Type B pancreatic cell (in vitro differentiated cells): ENCODE data around the gene ERC1. TPM values are rescaled to one million over a fixed set of nuclear protein-coding genes. Genes with fewer than 3 reads are reported as not detected.

Source experiments
- DNase-seq: peaks from one replicate; pipeline ENCODE4 v3.0.0; 2021; ENCODE audit warnings: mixed read lengths; ENCODE audit not compliant: unreplicated experiment; ENCODE audit errors: extremely low spot score
- H3K27ac Mint-ChIP-seq: 2 replicates; pipeline ENCODE4 v1.8.0; 2021; ENCODE audit warnings: mild to moderate bottlenecking, mixed read lengths
- H3K27me3 Mint-ChIP-seq: 2 replicates; pipeline ENCODE4 v1.8.0; 2021; ENCODE audit warnings: mixed read lengths
- H3K36me3 Mint-ChIP-seq: 2 replicates; pipeline ENCODE4 v1.8.0; 2021; ENCODE audit warnings: mixed read lengths
- H3K4me1 Mint-ChIP-seq: one replicate; pipeline ENCODE4 v1.8.0; 2021; ENCODE audit warnings: mixed read lengths; ENCODE audit not compliant: unreplicated experiment
- H3K4me3 Mint-ChIP-seq: 2 replicates; pipeline ENCODE4 v1.8.0; 2021; ENCODE audit warnings: mild to moderate bottlenecking, mixed read lengths
- H3K9me3 Mint-ChIP-seq: 2 replicates; pipeline ENCODE4 v1.8.0; 2021; ENCODE audit warnings: mixed read lengths
- total RNA-seq: library from RNA; stranded (reverse); gene quantifications from 2 replicates; pipeline ENCODE4 v1.2.1, GENCODE V29; 2021; ENCODE audit warnings: low replicate concordance
- TF ChIP-seq, protein P1 (sequence below): fragments of 200-600 bp; sonication (generic); conservative IDR thresholded peaks from 2 replicates; pipeline ENCODE4 v1.5.0; 2021; ENCODE audit warnings: antibody characterized with exemption, mild to moderate bottlenecking

Gene ERC1
- total RNA-seq, 1 donor from 2014 or later = 62.8 TPM

DNA sequence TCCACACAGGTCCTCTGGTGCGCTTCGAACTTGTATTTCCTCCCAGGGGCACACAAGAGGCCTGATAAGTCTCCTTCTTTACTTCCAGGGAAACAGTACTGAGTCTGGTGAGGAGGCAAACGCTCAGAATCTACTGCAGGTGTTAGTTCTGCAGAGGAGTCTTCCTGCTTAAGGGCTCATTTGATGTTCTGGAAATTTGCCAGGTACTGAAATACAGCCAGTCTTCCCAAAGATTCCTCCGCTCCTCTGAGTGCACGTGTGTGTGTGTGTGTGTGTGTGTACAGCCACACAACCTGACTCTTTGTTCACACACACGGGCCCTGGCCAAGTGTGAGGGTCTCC, 511.3 kb downstream of the ERC1 start:
- H3K4me1 Mint-ChIP-seq = no peaks in the 10 kb centered on the region
- TF ChIP-seq, protein P1, sequence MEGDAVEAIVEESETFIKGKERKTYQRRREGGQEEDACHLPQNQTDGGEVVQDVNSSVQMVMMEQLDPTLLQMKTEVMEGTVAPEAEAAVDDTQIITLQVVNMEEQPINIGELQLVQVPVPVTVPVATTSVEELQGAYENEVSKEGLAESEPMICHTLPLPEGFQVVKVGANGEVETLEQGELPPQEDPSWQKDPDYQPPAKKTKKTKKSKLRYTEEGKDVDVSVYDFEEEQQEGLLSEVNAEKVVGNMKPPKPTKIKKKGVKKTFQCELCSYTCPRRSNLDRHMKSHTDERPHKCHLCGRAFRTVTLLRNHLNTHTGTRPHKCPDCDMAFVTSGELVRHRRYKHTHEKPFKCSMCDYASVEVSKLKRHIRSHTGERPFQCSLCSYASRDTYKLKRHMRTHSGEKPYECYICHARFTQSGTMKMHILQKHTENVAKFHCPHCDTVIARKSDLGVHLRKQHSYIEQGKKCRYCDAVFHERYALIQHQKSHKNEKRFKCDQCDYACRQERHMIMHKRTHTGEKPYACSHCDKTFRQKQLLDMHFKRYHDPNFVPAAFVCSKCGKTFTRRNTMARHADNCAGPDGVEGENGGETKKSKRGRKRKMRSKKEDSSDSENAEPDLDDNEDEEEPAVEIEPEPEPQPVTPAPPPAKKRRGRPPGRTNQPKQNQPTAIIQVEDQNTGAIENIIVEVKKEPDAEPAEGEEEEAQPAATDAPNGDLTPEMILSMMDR = no peak
- H3K36me3 Mint-ChIP-seq = peaks cover 8% of the 10 kb centered on the region
- no peak for DNase-seq
- no peak overlapping the region for H3K27ac Mint-ChIP-seq
- H3K4me3 Mint-ChIP-seq = no peak overlapping the region
- no peaks in the 10 kb centered on the region for H3K9me3 Mint-ChIP-seq
- peaks cover 7% of the 10 kb centered on the region for H3K27me3 Mint-ChIP-seq

GRCh38 chr12:1502831-1503230, 511.8 kb downstream of the ERC1 start:
- peaks cover 7% of the 10 kb centered on the region for H3K27me3 Mint-ChIP-seq
- DNase-seq = no peak
- H3K4me1 Mint-ChIP-seq = no peaks in the 10 kb centered on the region
- TF ChIP-seq, protein P1 = no peak
- H3K4me3 Mint-ChIP-seq = no peak overlapping the region
- peaks cover 8% of the 10 kb centered on the region for H3K36me3 Mint-ChIP-seq
- no peaks in the 10 kb centered on the region for H3K9me3 Mint-ChIP-seq
- H3K27ac Mint-ChIP-seq = no peak overlapping the region

- Mint-ChIP-seq H3K4me1 (no peaks in the 10 kb centered on the region), H3K27me3 (peaks cover 7% of the 10 kb centered on the region), H3K9me3 (no peaks in the 10 kb centered on the region), H3K36me3 (peaks cover 8% of the 10 kb centered on the region), H3K4me3 (no peak overlapping the region), H3K27ac (no peak overlapping the region)
- no peak for DNase-seq
- TF ChIP-seq, protein P1 = no peak
These were observed 512.3 kb downstream of the ERC1 start for GRCh38 chr12:1503281-1503711.

- H3K4me1 Mint-ChIP-seq = peaks cover 2% of the 10 kb centered on the region
- peaks cover 7% of the 10 kb centered on the region for H3K27me3 Mint-ChIP-seq
- peak overlapping the region; percentile 12 for H3K4me3 Mint-ChIP-seq
- H3K27ac Mint-ChIP-seq = no peak overlapping the region
- H3K36me3 Mint-ChIP-seq = peaks cover 8% of the 10 kb centered on the region
- no peaks in the 10 kb centered on the region for H3K9me3 Mint-ChIP-seq
- TF ChIP-seq, protein P1 = no peak
- no peak for DNase-seq
These were observed 513.4 kb downstream of the ERC1 start for GRCh38 chr12:1504304-1504894.

GRCh38 chr12:1504895-1505311, 513.9 kb downstream of the ERC1 start:
- H3K27ac Mint-ChIP-seq = no peak overlapping the region
- H3K4me3 Mint-ChIP-seq = no peak overlapping the region
- peaks cover 6% of the 10 kb centered on the region for H3K4me1 Mint-ChIP-seq
- DNase-seq = no peak
- peaks cover 8% of the 10 kb centered on the region for H3K36me3 Mint-ChIP-seq
- peaks cover 7% of the 10 kb centered on the region for H3K27me3 Mint-ChIP-seq
- H3K9me3 Mint-ChIP-seq = no peaks in the 10 kb centered on the region
- TF ChIP-seq, protein P1 = no peak

GRCh38 chr12:1505576-1505975, 514.6 kb downstream of the ERC1 start:
- peaks cover 8% of the 10 kb centered on the region for H3K36me3 Mint-ChIP-seq
- TF ChIP-seq, protein P1 = no peak

More at GRCh38 chr12:1505576-1505975, 514.6 kb downstream of the ERC1 start:
- Mint-ChIP-seq H3K27ac (no peak overlapping the region), H3K27me3 (peaks cover 7% of the 10 kb centered on the region), H3K4me1 (peaks cover 12% of the 10 kb centered on the region), H3K4me3 (no peak overlapping the region), H3K9me3 (no peaks in the 10 kb centered on the region)
- DNase-seq = no peak
